SH-SY5Y (cell line): ENCODE measurements around the gene WFDC2.

ENCODE experiments used
- GATA2 ChIP-seq: IDR thresholded peaks from 2 replicates; pipeline ENCODE4 v1.6.1; 2011; ENCODE audit warnings: mild to moderate bottlenecking, low read depth, low read length
- GATA3 ChIP-seq: IDR thresholded peaks from 2 replicates; pipeline ENCODE4 v1.6.1; 2011; ENCODE audit warnings: low read depth, mild to moderate bottlenecking, low read length, moderate library complexity

Gene WFDC2

GRCh38 chr20:45441746-45442145 lies 27.8 kb upstream of the WFDC2 start:
- TF ChIP-seq GATA3 (no peak), GATA2 (no peak)

DNA sequence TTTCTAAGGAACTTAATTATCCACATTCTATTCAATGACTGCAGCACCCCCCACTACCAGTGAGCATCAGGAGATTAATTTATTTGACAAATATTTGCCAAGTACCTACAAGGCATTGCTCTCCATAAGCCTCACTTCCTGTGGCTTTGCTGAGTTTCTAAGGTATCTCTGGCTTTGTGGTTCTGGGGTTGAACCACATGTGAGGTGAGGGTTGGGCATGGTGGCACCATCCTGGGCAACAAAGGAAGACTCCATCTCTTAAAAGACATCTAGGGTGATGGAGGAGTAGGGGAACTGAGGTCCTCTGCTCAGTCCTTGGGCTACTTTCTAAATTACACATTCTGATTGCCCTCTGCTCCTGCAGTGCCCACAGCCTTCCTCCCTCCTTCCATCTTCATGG lies 25.5 kb upstream of the WFDC2 start:
- TF ChIP-seq GATA3, result no peak
- no peak for TF ChIP-seq GATA2

GRCh38 chr20:45445805-45446562 lies 23.6 kb upstream of the WFDC2 start:
- no peak for TF ChIP-seq GATA3
- TF ChIP-seq GATA2, result no peak

DNA sequence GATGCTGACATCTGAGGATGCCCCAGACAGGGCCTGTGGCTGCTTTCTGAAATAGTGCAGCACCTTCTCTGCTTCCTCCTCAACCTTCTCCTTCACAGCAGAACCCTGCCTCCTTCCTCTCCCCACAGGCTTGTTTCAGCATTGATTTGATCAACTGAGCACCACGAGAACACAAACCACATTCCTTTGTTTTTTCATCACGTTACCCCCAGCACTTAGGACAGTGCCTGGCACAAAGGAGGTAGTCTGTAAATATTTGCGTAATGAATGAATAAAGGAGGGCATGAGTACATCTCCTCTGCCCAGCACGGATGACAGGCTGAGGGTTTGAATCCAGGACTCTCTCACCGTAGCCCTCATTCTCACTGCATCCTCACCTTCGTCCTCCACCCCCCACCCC lies 21.3 kb upstream of the WFDC2 start:
- no peak for TF ChIP-seq GATA3
- TF ChIP-seq GATA2, result no peak

DNA sequence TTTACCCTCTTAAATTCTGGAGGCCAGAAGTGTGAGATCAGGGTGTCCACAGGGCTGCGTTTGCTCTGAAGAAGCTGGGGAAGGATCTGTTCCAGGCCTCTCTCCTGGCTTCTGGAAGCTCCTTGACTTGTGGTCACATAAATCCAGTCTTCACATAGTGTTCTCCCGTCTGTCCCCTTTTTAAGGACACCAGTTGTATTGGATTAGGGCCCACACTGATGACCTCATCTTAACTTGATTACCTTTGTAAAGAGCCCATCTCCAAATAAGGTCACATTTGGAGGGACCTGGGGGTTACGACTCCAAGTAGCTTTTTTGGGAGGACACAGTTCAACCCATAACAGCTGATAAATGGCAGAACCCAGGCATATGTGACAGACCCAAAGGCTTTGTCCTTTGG lies 20.0 kb upstream of the WFDC2 start:
- no peak for TF ChIP-seq GATA2

DNA sequence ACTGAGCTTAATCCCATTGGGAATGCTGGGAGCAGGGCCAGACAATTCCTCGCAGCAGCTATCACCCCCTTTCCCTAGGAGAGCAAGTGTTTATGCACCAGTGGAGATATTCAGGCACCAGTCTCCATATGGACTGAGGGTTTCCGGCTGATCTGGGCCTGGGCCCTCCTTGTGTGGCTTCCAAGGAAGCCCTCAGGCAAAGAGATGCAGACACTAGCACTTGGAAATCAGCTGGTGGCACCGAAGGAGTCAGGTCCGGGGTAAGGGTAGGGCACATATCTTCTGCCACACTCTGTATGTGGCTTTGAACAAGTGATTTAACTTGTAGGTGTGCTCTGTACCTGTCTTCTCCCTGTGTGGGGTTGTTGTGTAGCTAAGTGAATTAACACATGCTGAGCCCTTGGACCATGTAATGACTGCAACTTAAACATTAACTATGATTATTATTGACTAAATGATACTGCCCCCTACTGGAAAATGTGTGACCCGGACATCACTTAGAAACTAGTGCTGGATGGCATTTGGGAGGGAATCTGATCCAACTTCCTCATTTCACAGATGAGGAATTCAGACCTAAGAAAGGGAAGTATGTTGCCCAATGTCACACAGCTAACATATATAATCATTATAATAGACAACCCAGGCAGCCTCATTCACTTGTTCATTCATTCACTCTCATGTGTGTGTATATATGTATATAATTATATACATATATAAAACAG lies 19.3 kb upstream of the WFDC2 start:
- TF ChIP-seq GATA3 (no peak), GATA2 (no peak)

GRCh38 chr20:45452238-45452637 lies 17.3 kb upstream of the WFDC2 start:
- TF ChIP-seq GATA2 (no peak), GATA3 (no peak)

DNA sequence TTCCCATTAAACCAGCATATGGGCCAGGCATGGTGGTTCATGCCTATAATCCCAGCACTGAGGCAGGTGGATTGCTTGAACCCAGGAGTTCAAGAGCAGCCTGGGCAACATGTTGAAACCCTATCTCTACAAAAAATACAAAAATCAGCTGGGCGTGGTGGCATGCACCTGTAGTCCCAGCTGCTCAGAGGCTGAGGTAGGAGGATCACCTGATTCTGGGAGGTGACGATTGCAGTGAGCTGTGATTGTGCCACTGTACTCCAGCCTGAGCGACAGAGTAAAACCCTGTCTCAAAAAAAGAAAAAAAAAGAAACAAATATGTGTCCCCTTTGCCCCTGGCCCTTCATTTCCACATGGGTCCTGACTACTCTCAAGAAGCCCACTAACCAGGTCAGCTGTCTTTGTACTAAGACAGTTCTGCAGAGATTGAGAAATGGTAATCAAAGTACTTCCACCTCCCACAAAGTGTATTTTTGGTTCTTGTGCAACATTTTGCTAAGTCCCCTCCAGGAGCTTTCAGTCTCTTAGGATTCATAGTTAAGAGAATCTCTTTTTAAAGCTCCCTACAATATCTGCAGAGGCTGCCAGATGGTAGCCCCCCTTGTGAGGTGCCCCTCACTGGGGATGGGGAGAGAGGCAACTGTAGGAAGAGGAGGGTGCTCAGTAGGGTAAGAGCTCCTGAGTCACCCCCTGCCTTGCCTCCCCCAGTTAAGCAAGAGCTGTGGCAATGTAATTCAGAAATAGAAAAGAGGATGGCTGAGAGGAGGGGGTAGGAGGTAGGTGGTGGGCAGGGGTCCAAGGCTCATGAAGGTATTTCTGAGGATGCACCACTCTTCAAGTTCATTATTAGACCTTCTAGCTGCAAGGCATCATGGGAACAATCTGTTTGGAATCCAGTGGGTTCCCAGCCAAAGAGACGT lies 16.5 kb upstream of the WFDC2 start:
- no peak for TF ChIP-seq GATA2
- TF ChIP-seq GATA3, result no peak

GRCh38 chr20:45456632-45457031 lies 12.9 kb upstream of the WFDC2 start:
- TF ChIP-seq GATA3 (no peak), GATA2 (no peak)

GRCh38 chr20:45459606-45460005 lies 9.9 kb upstream of the WFDC2 start:
- TF ChIP-seq GATA3, result no peak
- TF ChIP-seq GATA2, result no peak

GRCh38 chr20:45461225-45461624 lies 8.3 kb upstream of the WFDC2 start:
- no peak for TF ChIP-seq GATA3
- TF ChIP-seq GATA2, result no peak

- TF ChIP-seq GATA2, result no peak
- no peak for TF ChIP-seq GATA3
Observed at GRCh38 chr20:45462711-45463509, 6.6 kb upstream of the WFDC2 start.

- TF ChIP-seq GATA3 (no peak), GATA2 (no peak)
Observed at GRCh38 chr20:45463709-45464108, 5.8 kb upstream of the WFDC2 start.
